Sciatic nerve (tissue), 2 donors: Measurements from ENCODE around the gene RFPL2. TPM values are rescaled to one million over a fixed set of nuclear protein-coding genes. Genes with fewer than 3 reads are reported as not detected.

ENCODE experiments used
- ATAC-seq: fragments of 200-7000 bp; cut with Tn5 transposase; one replicate; pipeline ENCODE4 v1.9.1; 2020; ENCODE audit warnings: mild to moderate bottlenecking, moderate library complexity
- DNase-seq: peaks from one replicate; pipeline ENCODE4 v3.0.0-alpha.2; 2020; ENCODE audit warnings: low spot score
- intact Hi-C: fragments of 100-400 bp; cut with DNase I; formaldehyde crosslinking; loops from one replicate; pipeline ENCODE4 v1.14.2; 2022
- total RNA-seq: library from RNA; stranded (reverse); fragmentation: NEBNext Ultra II Directional; extraction: Animal tissue kit (Norgen Biotek cat#: 25700); gene quantifications from one replicate; pipeline ENCODE4 v1.2.1, GENCODE V29; 2021
- donor health status: DM: no; HTN: no; CAD: no.
- donor health status: DM: no; HTN: no; CAD: no.

Gene RFPL2
- not detected for total RNA-seq

GRCh38 chr22:32204856-32205722, at the start of gene RFPL2:
Gene RFPL2 (minus strand): TSS chr22:32205073. CDS start chr22:32202451, 2,622 bp downstream.
- no peak for DNase-seq
- intact Hi-C loops = no loop called here
- ATAC-seq = peak; percentile 44

- ATAC-seq = no peak
- DNase-seq = no peak
- intact Hi-C loops = no loop called here
Observed at GRCh38 chr22:32249231-32249630, 44.4 kb upstream of the RFPL2 start.

GRCh38 chr22:32248276-32248675, 43.4 kb upstream of the RFPL2 start:
- intact Hi-C loops = no loop called here
- DNase-seq = no peak
- ATAC-seq = no peak

GRCh38 chr22:32246166-32246565, 41.3 kb upstream of the RFPL2 start:
- intact Hi-C loops = no loop called here
- ATAC-seq = no peak
- DNase-seq = no peak

- DNase-seq (no peak), ATAC-seq (no peak)
- intact Hi-C loops = no loop called here
Observed at GRCh38 chr22:32245042-32245441, 40.2 kb upstream of the RFPL2 start.

- intact Hi-C loops = no loop called here
- no peak for ATAC-seq
- DNase-seq = no peak
Observed at GRCh38 chr22:32244547-32244946, 39.7 kb upstream of the RFPL2 start.

- DNase-seq (no peak), ATAC-seq (no peak)
- intact Hi-C loops = no loop called here
Observed at GRCh38 chr22:32240461-32240860, 35.6 kb upstream of the RFPL2 start.

GRCh38 chr22:32237906-32238305, 33.0 kb upstream of the RFPL2 start:
- DNase-seq (no peak), ATAC-seq (no peak)
- intact Hi-C loops = no loop called here

- intact Hi-C loops = no loop called here
- DNase-seq (no peak), ATAC-seq (no peak)
Observed at GRCh38 chr22:32236970-32237369, 32.1 kb upstream of the RFPL2 start.

- intact Hi-C loops = no loop called here
- no peak for ATAC-seq
- DNase-seq = no peak
Observed at GRCh38 chr22:32233091-32233490, 28.2 kb upstream of the RFPL2 start.

- ATAC-seq (no peak), DNase-seq (no peak)
- intact Hi-C loops = no loop called here
Observed at GRCh38 chr22:32232191-32232830, 27.4 kb upstream of the RFPL2 start.

GRCh38 chr22:32226326-32227104, 21.6 kb upstream of the RFPL2 start:
- no peak for DNase-seq
- no peak for ATAC-seq
- intact Hi-C loops = no loop called here

- DNase-seq (no peak), ATAC-seq (no peak)
- intact Hi-C loops = no loop called here
Observed at GRCh38 chr22:32222991-32223390, 18.1 kb upstream of the RFPL2 start.

GRCh38 chr22:32219026-32219425, 14.2 kb upstream of the RFPL2 start:
- DNase-seq (no peak), ATAC-seq (no peak)
- intact Hi-C loops = no loop called here

GRCh38 chr22:32218470-32218869, 13.6 kb upstream of the RFPL2 start:
- intact Hi-C loops = no loop called here
- no peak for DNase-seq
- ATAC-seq = no peak

- ATAC-seq (no peak), DNase-seq (no peak)
- intact Hi-C loops = no loop called here
Observed at GRCh38 chr22:32217465-32217864, 12.6 kb upstream of the RFPL2 start.

- DNase-seq (no peak), ATAC-seq (no peak)
- intact Hi-C loops = no loop called here
Observed at GRCh38 chr22:32216911-32217310, 12.0 kb upstream of the RFPL2 start.

- DNase-seq = no peak
- no peak for ATAC-seq
- intact Hi-C loops = no loop called here
Observed at GRCh38 chr22:32211011-32211410, 6.1 kb upstream of the RFPL2 start.

- intact Hi-C loops = no loop called here
- no peak for ATAC-seq
- no peak for DNase-seq
Observed at GRCh38 chr22:32208681-32209080, 3.8 kb upstream of the RFPL2 start.

- ATAC-seq (no peak), DNase-seq (no peak)
- intact Hi-C loops = no loop called here
Observed at GRCh38 chr22:32207971-32208480, 3.2 kb upstream of the RFPL2 start.
